Fibroblast of upper back skin (primary cell): ENCODE data around the gene HSF2.
A peak's percentile ranks its signal among the peaks of the same experiment; 100 is the strongest.
"Not testable (repeated sequence)": the region's sequence is repeated elsewhere in the genome, so short reads cannot be mapped to it uniquely, and the experiment has no call there.

ENCODE experiments used
- DNase-seq: peaks from one replicate; pipeline ENCODE4 v3.0.0-alpha.2; 2013

HSF2 gene

DNA sequence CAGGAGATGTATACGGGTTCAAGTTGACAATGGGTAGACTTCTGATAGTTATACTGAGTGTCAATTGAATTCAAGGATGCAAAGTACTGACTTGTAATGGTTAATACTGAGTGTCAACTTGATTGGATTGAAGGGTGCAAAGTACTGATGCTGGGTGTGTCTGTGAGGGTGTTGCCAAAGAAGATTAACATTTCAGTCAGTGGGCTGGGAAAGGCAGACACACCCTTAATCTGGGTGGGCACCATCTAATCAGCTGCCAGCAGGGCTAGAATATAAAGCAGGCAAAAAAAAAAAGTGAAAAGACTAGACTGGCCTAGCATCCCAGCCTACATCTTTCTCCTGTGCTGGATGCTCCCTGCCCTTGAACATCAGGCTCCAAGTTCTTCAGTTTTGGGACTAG, 55.7 kb downstream of the HSF2 start:
- not testable (repeated sequence) for DNase-seq

DNA sequence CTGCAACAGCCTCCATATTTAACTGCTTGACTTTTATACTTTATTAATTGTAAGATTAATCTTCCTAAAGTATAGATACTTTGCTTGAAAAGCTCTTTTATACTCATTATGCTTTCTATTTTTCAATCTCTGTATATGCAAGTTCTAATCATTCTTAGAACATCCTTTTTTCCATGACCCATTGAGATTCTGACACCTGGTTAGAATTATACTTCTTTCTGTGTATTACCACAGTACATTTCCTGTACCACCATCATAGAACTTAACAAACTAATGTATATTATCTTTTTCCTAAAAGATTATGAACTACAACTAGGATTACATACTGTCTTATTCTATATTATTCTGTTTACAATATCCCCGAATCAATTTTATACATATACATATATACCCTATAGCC, 58.6 kb downstream of the HSF2 start:
- no peak for DNase-seq

GRCh38 chr6:122459240-122459639, 59.8 kb downstream of the HSF2 start:
- DNase-seq: no peak

DNA sequence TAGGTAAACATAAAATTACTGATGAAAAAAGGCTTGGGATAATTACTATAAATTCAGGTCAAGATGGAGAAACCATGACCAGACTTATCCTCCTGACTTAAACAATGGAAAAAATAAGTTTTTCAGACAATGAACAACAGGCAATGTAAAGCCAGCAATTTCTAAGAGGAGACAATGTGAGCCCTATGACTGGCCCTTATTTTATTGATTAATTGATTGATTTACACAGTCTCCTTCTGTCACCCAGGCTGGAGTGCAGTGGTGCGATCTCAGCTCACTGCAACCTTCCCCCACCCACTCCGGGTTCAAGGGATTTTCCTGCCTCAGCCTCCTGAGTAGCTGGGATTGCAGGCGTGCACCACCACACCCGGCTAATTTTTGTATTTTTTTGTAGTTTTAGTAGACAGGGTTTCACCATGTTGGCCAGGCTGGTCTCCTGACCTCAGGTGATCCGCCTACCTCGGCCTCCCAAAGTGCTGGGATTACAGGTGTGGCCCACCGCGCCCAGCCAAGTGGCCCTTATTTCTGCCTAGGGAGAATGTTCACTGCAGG, 60.5 kb downstream of the HSF2 start:
- not testable (repeated sequence) for DNase-seq

DNA sequence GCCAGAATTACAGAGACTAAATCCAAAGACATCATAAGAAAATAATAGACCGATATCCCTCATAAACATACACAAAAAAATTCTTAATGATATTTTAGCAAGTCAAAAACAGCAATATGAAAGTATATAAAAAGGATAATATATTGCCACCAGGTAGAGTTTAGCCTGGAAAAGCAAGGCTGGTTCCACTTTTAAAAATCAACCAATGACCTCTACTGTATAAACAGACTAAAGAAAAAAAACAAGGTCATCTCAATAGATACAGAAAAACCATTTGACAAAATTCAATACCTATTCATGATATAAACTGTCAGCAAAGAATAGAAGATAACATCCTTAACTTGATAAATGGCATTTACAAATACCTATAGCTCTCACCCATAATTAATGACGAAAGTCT, 62.4 kb downstream of the HSF2 start:
- no peak for DNase-seq

DNA sequence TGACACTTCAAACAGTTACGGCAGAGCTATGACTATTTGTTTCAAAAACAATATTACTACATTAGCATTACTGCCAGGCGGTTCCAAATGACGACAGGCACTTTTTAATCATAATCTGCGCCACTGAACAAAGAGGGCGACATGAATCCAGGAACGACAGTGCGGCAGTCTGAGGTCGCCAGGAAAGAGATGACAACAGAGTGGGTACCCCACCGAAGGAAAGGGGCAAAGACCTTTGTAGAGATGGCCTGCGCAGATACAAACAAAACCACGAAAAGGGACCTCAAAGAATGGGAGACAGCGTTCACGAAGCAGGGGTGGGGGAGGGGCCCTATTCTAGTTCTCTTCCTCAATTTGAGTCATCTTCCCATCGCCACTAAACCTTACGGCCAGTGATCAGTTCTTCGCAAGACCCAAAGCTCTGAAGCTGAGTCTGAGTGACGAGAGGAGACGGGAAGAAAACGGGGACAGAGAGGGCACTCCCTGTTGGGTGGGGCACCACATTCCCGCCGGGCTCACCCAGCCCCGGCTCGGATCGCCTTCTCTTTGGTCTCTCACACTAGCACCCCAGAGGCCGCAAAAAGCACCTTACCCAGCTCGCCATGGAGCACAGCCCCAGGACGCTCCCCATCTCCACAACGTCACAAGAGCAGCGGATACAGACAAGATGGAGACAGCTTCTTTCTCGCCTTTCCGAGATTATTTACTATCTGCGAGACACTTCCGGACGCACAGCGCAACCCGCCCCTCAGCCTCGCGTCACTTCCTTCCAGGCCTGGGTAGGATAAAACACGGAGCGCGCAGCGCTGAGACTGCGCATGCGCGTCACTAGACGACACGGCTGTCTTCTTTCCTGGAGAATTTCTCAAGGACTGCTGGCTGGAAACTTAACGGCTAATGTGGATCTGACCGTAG, 71.9 kb downstream of the HSF2 start, which contains the start of gene SERINC1:
TSS of gene SERINC1 (minus strand) at position 701 of the 915 bp plus-strand sequence. CDS start at position 631, 70 bp downstream.
- peak; percentile 95 for DNase-seq

DNA sequence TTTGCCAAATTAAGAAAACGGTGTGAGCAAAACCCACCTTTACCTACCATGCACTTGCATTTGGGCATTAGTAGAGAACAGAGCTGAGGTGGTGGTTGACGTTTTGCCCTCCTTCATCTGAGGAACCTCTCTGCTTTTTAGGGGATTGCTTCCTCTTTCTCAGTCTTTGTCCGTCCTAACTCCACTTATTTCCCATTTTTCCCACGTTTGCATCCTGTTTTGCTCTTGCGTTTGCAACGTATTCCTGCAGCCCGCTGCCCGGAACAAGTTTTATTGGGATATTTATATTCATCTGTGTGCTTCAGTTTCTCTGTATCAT, 72.5 kb downstream of the HSF2 start:
- peak; percentile 16 for DNase-seq

DNA sequence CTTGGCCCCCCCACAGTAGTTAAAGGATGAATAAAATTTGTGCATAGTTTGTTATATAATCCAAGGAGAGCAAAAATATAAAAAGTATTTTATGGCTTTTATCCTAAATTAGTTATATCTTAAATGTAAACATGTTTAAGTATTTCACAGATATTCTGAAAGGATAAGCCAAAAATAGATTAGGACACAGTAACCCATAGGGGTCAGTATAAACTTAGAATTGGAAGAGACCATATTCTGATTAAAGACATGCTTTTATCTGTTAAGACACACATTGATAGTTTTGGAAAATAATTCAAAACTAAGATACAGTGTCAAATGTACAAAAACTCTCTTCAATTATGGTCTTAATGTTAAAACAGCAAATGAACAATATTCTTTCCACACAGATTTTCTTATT, 76.7 kb downstream of the HSF2 start:
- peak; percentile 23 for DNase-seq

GRCh38 chr6:122482750-122483080, 83.3 kb downstream of the HSF2 start:
- DNase-seq: no peak
